PC-9 (cell line): ENCODE data around the gene DCTD.

Experiments
- CTCF ChIP-seq: fragments of 200-600 bp; sonication (generic); conservative IDR thresholded peaks from 2 replicates; pipeline ENCODE4 v1.6.1; 2017; ENCODE audit warnings: mixed run types, antibody characterized with exemption, mild to moderate bottlenecking, moderate library complexity
- EZH2 ChIP-seq: fragments of 200-600 bp; sonication (generic); IDR thresholded peaks from 2 replicates; pipeline ENCODE4 v1.8.0; 2017; ENCODE audit warnings: antibody characterized with exemption, low read depth

DNA sequence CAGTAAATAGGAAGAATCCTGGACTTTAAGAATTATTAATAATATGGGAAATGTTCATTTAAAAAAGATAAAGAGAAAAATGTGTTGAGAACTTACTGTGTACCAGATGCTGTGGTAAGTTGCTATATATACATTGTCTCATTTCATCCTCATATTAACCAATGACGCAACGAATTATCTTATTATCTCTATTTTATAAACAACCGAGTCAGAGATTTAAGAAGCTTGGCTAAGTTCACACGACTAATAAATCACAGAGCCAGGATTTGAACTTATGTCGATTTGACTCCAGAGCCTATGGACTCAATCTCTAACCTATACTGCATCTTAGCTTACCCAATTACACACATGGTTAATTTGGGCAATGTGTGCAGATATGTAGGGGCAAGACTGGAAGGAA lies 15.5 kb upstream of the DCTD start:
- TF ChIP-seq CTCF: no peak
- TF ChIP-seq EZH2: no peak
